ENCODE data around the gene YPEL2. TPM values are rescaled to one million over a fixed set of nuclear protein-coding genes. Genes with fewer than 3 reads are reported as not detected.

The YPEL2 gene
- total RNA-seq, 1 experiment from 2014 or later, result 0.98 TPM

GRCh38 chr17:59361386-59361785, 29.9 kb downstream of the YPEL2 start:
- Histone ChIP-seq H3K79me2 (ENCODE audit: insufficient read depth, low read length) (no peaks in the 10 kb centered on the region), H4K8ac (replicated peaks; ENCODE audit: insufficient read length, low read depth, low read length) (no peak overlapping the region), H3K27me3 (ENCODE audit: insufficient read depth, low read length) (no peaks in the 10 kb centered on the region), H3K9ac (ENCODE audit: extremely low read depth, insufficient read length, low read length) (no peak overlapping the region), H3K23ac (ENCODE audit: insufficient read length, low read depth, low read length) (no peak overlapping the region), H3K9me3 (ENCODE audit: control insufficient read depth, low read depth, low read length) (no peaks in the 10 kb centered on the region), H3K4ac (ENCODE audit: low read depth, low read length) (no peak overlapping the region), H2BK15ac (ENCODE audit: low read depth, low read length) (no peak overlapping the region), H2BK20ac (ENCODE audit: low read depth, low read length, poor library complexity, severe bottlenecking) (no peak overlapping the region), H2BK120ac (ENCODE audit: low read depth, low read length, poor library complexity, severe bottlenecking) (no peak overlapping the region), H3K79me1 (ENCODE audit: insufficient read depth, low read depth, low read length, poor library complexity, severe bottlenecking) (no peaks in the 10 kb centered on the region), H3K27ac (ENCODE audit: insufficient read length, low read depth, low read length) (no peak overlapping the region), H4K91ac (ENCODE audit: insufficient read length, low read depth, low read length) (no peak overlapping the region), H4K20me1 (ENCODE audit: control insufficient read depth, insufficient read depth, insufficient read length) (no peaks in the 10 kb centered on the region), H4K5ac (ENCODE audit: insufficient read length, low read depth, low read length) (no peak overlapping the region), H3K14ac (ENCODE audit: insufficient read depth, low read length) (no peak overlapping the region), H3K23me2 (ENCODE audit: insufficient read length, low read depth, low read length, poor library complexity, severe bottlenecking) (no peaks in the 10 kb centered on the region), H2BK12ac (ENCODE audit: insufficient read length, low read depth, low read length) (no peak overlapping the region), H2AK5ac (ENCODE audit: insufficient read length, low read length) (no peak overlapping the region), H3K4me1 (ENCODE audit: insufficient read depth, low read length) (peaks cover 8% of the 10 kb centered on the region; the same call in 1 of the 2 replicates), H3K56ac (ENCODE audit: insufficient read length, low read depth, low read length) (no peak overlapping the region), H3T11ph (ENCODE audit: low read length) (no peak overlapping the region), H3K4me2 (ENCODE audit: insufficient read depth, insufficient read length, low read length) (no peak overlapping the region), H2AFZ (ENCODE audit: low read length) (no peak overlapping the region), H2BK5ac (ENCODE audit: insufficient read length, low read length) (no peak overlapping the region), H3K18ac (ENCODE audit: insufficient read length, low read depth, low read length) (no peak overlapping the region)
- Mint-ChIP-seq H3K9me3 (peaks cover 4 to 5% of the 10 kb centered on the region in 2 experiments; a peak in 2 of 5 replicates), H3K4me3 (no peak overlapping the region), H3K4me1 (peaks cover 34 to 35% of the 10 kb centered on the region in 2 experiments), H3K27me3 (ENCODE audit: low read depth) (no peaks in the 10 kb centered on the region), H3K27ac (no peak overlapping the region; a peak in 1 of 7 replicates), H3K36me3 (ENCODE audit: insufficient read depth in 1 of 3, low read depth in 3 of 3) (peaks cover 5 to 7% (median 5%) of the 10 kb centered on the region in 3 experiments; a peak in 4 of 7 replicates)
- DNase-seq, result no peak
- no CpG with 5 or more reads among the region's 3 CpGs for WGBS (ENCODE audit: extremely low coverage, insufficient read length, low lambda C conversion rate)
- TF ChIP-seq CTCF (conservative IDR thresholded peaks at IDR 0.05), result no peak
